Measurements from ENCODE around the gene UBA5.
"Not testable (repeated sequence)": the region's sequence is repeated elsewhere in the genome, so short reads cannot be mapped to it uniquely, and the experiment has no call there.

The UBA5 gene

GRCh38 chr3:132641427-132641826 is 18.7 kb upstream of the UBA5 start:
- H3K4me1 Mint-ChIP-seq (ENCODE audit: low read depth); H3K9me3 Mint-ChIP-seq (ENCODE audit: low read depth); H3K4me3 Mint-ChIP-seq: not testable (repeated sequence)

GRCh38 chr3:132641837-132642538 is 18.1 kb upstream of the UBA5 start:
- no peaks in the 10 kb centered on the region for H3K9me3 Mint-ChIP-seq (ENCODE audit: low read depth)
- no peaks in the 10 kb centered on the region for H3K27me3 Mint-ChIP-seq
- no peak overlapping the region for H3K27ac Mint-ChIP-seq
- H3K36me3 Mint-ChIP-seq, result peaks cover 4% of the 10 kb centered on the region
- H3K4me1 Mint-ChIP-seq (ENCODE audit: low read depth), result peaks cover 2% of the 10 kb centered on the region
- no peak overlapping the region for H3K4me3 Mint-ChIP-seq

More at GRCh38 chr3:132641427-132641826, 18.7 kb upstream of the UBA5 start:
- not testable (repeated sequence) for H3K36me3 Mint-ChIP-seq, H3K27me3 Mint-ChIP-seq, H3K27ac Mint-ChIP-seq

- H3K4me1 Mint-ChIP-seq (ENCODE audit: low read depth), result peaks cover 2% of the 10 kb centered on the region
These were observed 17.6 kb upstream of the UBA5 start for GRCh38 chr3:132642539-132642847.

GRCh38 chr3:132643366-132643765 is 16.8 kb upstream of the UBA5 start:
- Mint-ChIP-seq H3K27ac (no peak overlapping the region), H3K4me3 (no peak overlapping the region), H3K36me3 (peaks cover 2% of the 10 kb centered on the region), H3K4me1 (ENCODE audit: low read depth) (peaks cover 2% of the 10 kb centered on the region), H3K9me3 (ENCODE audit: low read depth) (no peaks in the 10 kb centered on the region), H3K27me3 (no peaks in the 10 kb centered on the region)

More at GRCh38 chr3:132642539-132642847, 17.6 kb upstream of the UBA5 start:
- no peak overlapping the region for H3K27ac Mint-ChIP-seq
- no peak overlapping the region for H3K4me3 Mint-ChIP-seq
- H3K27me3 Mint-ChIP-seq, result no peaks in the 10 kb centered on the region
- H3K36me3 Mint-ChIP-seq, result peaks cover 2% of the 10 kb centered on the region
- no peaks in the 10 kb centered on the region for H3K9me3 Mint-ChIP-seq (ENCODE audit: low read depth)

GRCh38 chr3:132645058-132645457 is 15.1 kb upstream of the UBA5 start:
- no peaks in the 10 kb centered on the region for H3K9me3 Mint-ChIP-seq (ENCODE audit: low read depth)
- peaks cover 5% of the 10 kb centered on the region for H3K4me1 Mint-ChIP-seq (ENCODE audit: low read depth)
- no peaks in the 10 kb centered on the region for H3K27me3 Mint-ChIP-seq
- no peak overlapping the region for H3K4me3 Mint-ChIP-seq
- H3K27ac Mint-ChIP-seq, result no peak overlapping the region
- H3K36me3 Mint-ChIP-seq, result peaks cover 2% of the 10 kb centered on the region

GRCh38 chr3:132650153-132650552 is 10.0 kb upstream of the UBA5 start:
- Mint-ChIP-seq H3K36me3 (no peaks in the 10 kb centered on the region), H3K27me3 (no peaks in the 10 kb centered on the region), H3K4me3 (no peak overlapping the region), H3K27ac (no peak overlapping the region), H3K4me1 (ENCODE audit: low read depth) (peaks cover 6% of the 10 kb centered on the region), H3K9me3 (ENCODE audit: low read depth) (no peaks in the 10 kb centered on the region)

GRCh38 chr3:132652640-132653270 is 7.4 kb upstream of the UBA5 start:
- Mint-ChIP-seq H3K36me3 (no peaks in the 10 kb centered on the region), H3K4me1 (ENCODE audit: low read depth) (peaks cover 26% of the 10 kb centered on the region), H3K9me3 (ENCODE audit: low read depth) (no peaks in the 10 kb centered on the region), H3K4me3 (no peak overlapping the region), H3K27ac (no peak overlapping the region), H3K27me3 (no peaks in the 10 kb centered on the region)

- H3K27ac Mint-ChIP-seq, result no peak overlapping the region
- H3K27me3 Mint-ChIP-seq, result no peaks in the 10 kb centered on the region
- no peaks in the 10 kb centered on the region for H3K36me3 Mint-ChIP-seq
- peaks cover 37% of the 10 kb centered on the region for H3K4me1 Mint-ChIP-seq (ENCODE audit: low read depth)
- H3K4me3 Mint-ChIP-seq, result no peak overlapping the region
- H3K9me3 Mint-ChIP-seq (ENCODE audit: low read depth), result no peaks in the 10 kb centered on the region
These were observed 5.9 kb upstream of the UBA5 start for GRCh38 chr3:132654190-132654589.

- H3K9me3 Mint-ChIP-seq (ENCODE audit: low read depth), result no peaks in the 10 kb centered on the region
- no peak overlapping the region for H3K27ac Mint-ChIP-seq
These were observed 5.4 kb upstream of the UBA5 start for GRCh38 chr3:132654721-132655120.

GRCh38 chr3:132655471-132655870 is 4.7 kb upstream of the UBA5 start:
- Mint-ChIP-seq H3K4me1 (ENCODE audit: low read depth) (peaks cover 38% of the 10 kb centered on the region), H3K36me3 (no peaks in the 10 kb centered on the region), H3K4me3 (no peak overlapping the region)

More at GRCh38 chr3:132654721-132655120, 5.4 kb upstream of the UBA5 start:
- H3K4me1 Mint-ChIP-seq (ENCODE audit: low read depth), result peaks cover 38% of the 10 kb centered on the region
- H3K27me3 Mint-ChIP-seq, result no peaks in the 10 kb centered on the region
- H3K36me3 Mint-ChIP-seq, result no peaks in the 10 kb centered on the region
- no peak overlapping the region for H3K4me3 Mint-ChIP-seq

GRCh38 chr3:132657869-132658747 is 2.0 kb upstream of the UBA5 start:
- H3K27ac Mint-ChIP-seq, result no peak overlapping the region
- no peaks in the 10 kb centered on the region for H3K36me3 Mint-ChIP-seq
- no peaks in the 10 kb centered on the region for H3K27me3 Mint-ChIP-seq
- H3K4me1 Mint-ChIP-seq (ENCODE audit: low read depth), result peaks cover 56% of the 10 kb centered on the region
- H3K4me3 Mint-ChIP-seq, result peak overlapping the region; percentile 97
- no peaks in the 10 kb centered on the region for H3K9me3 Mint-ChIP-seq (ENCODE audit: low read depth)

More at GRCh38 chr3:132655471-132655870, 4.7 kb upstream of the UBA5 start:
- no peak overlapping the region for H3K27ac Mint-ChIP-seq
- H3K9me3 Mint-ChIP-seq (ENCODE audit: low read depth), result no peaks in the 10 kb centered on the region
- no peaks in the 10 kb centered on the region for H3K27me3 Mint-ChIP-seq

- H3K27me3 Mint-ChIP-seq, result no peaks in the 10 kb centered on the region
These were observed 1.1 kb upstream of the UBA5 start for GRCh38 chr3:132659000-132659364.

GRCh38 chr3:132659365-132660051 is 621 bp upstream of the UBA5 start, which contains the start of gene ACAD11:
Gene ACAD11 (minus strand): TSS chr3:132659809. CDS start chr3:132659751, 58 bp downstream.
- Mint-ChIP-seq H3K9me3 (ENCODE audit: low read depth) (no peaks in the 10 kb centered on the region), H3K36me3 (no peaks in the 10 kb centered on the region), H3K27ac (peak within 1 kb of the TSS; percentile 97), H3K27me3 (no peaks in the 10 kb centered on the region), H3K4me1 (ENCODE audit: low read depth) (peaks cover 69% of the 10 kb centered on the region), H3K4me3 (peak within 1 kb of the TSS; percentile 97)

More at GRCh38 chr3:132659000-132659364, 1.1 kb upstream of the UBA5 start:
- peaks cover 65% of the 10 kb centered on the region for H3K4me1 Mint-ChIP-seq (ENCODE audit: low read depth)
- H3K27ac Mint-ChIP-seq, result peak overlapping the region; percentile 97
- H3K4me3 Mint-ChIP-seq, result peak overlapping the region; percentile 97
- H3K36me3 Mint-ChIP-seq, result no peaks in the 10 kb centered on the region
- H3K9me3 Mint-ChIP-seq (ENCODE audit: low read depth), result no peaks in the 10 kb centered on the region

GRCh38 chr3:132660811-132661070 is 612 bp downstream of the UBA5 start:
- peaks cover 73% of the 10 kb centered on the region for H3K4me1 Mint-ChIP-seq (ENCODE audit: low read depth)

GRCh38 chr3:132661101-132661500 is 972 bp downstream of the UBA5 start:
- no peaks in the 10 kb centered on the region for H3K36me3 Mint-ChIP-seq
- H3K4me1 Mint-ChIP-seq (ENCODE audit: low read depth), result peaks cover 73% of the 10 kb centered on the region
- H3K4me3 Mint-ChIP-seq, result peak overlapping the region; percentile 97
- no peaks in the 10 kb centered on the region for H3K9me3 Mint-ChIP-seq (ENCODE audit: low read depth)
- H3K27me3 Mint-ChIP-seq, result no peaks in the 10 kb centered on the region
- H3K27ac Mint-ChIP-seq, result peak overlapping the region; percentile 97

More at GRCh38 chr3:132660811-132661070, 612 bp downstream of the UBA5 start:
- no peaks in the 10 kb centered on the region for H3K36me3 Mint-ChIP-seq
- no peaks in the 10 kb centered on the region for H3K9me3 Mint-ChIP-seq (ENCODE audit: low read depth)
- no peaks in the 10 kb centered on the region for H3K27me3 Mint-ChIP-seq
- H3K4me3 Mint-ChIP-seq, result peak overlapping the region; percentile 97
- peak overlapping the region; percentile 97 for H3K27ac Mint-ChIP-seq
